ENCODE data around the gene SCCPDH. TPM values are rescaled to one million over a fixed set of nuclear protein-coding genes. Genes with fewer than 3 reads are reported as not detected.
"Not testable (repeated sequence)": the region's sequence is repeated elsewhere in the genome, so short reads cannot be mapped to it uniquely, and the experiment has no call there.

The SCCPDH gene
- total RNA-seq, 1 experiment from 2014 or later = 42.4 TPM

DNA sequence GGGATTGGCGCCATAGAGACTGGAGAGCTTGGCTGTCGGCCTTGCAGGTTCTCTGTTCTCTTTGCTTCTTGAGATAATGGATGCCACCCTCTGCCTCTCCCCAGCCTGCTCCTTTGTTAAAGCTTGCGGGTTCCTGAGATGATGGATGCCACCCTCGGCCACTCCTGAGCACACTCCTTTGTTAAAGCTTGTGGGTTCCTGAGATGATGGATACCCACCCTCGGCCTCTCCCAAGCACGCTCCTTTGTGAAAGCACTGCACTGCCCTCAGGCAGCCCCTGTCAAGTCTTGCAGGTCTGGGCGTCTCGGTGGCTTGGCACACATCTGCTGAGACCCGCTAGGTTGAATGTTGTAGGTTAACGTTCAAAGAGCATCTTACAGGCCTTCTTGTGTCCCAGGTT, 76.5 kb downstream of the SCCPDH start:
- DNase-seq (ENCODE audit: low read depth) = no peak

GRCh38 chr1:246801241-246802020, 77.2 kb downstream of the SCCPDH start:
- no peak for DNase-seq (ENCODE audit: low read depth)

DNA sequence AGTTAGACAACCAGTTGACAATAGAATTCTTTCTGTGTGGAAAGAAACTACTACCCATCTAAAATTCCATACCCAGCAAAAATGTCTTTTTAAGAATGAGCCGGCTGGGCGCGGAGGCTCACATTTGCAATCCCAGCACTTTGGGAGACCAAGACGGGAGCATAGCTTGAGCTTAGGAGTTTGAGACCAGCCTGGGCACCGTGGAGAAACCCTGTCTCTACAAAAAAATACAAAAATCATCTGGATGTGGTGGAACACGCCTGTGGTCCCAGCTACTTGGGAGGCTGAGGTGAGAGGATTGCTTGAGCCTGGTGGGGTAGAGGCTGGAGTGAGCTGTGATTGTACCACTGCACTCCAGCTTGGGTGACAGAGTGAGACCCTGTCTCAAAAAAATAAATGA, 79.2 kb downstream of the SCCPDH start:
- DNase-seq (ENCODE audit: low read depth) = no peak

DNA sequence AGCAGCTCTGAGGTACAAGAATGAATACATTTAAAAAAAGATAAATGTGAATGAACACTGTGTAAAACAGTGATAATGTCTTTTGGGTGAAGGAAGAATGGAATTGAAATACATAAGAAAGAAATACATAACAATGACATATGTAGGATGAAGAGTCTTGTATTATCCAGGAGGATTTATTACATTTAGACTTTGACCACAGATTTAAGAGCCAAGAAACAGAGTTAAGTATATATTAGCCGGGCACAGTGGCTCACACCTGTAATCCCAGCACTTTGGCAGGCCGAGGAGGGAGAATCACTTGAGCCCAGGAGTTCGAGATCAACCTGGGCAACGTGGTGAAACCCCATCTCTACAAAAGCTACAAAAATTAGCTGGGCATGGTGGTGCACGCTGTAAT, 79.7 kb downstream of the SCCPDH start:
- no peak for DNase-seq (ENCODE audit: low read depth)

GRCh38 chr1:246805135-246805716, 81.0 kb downstream of the SCCPDH start:
- no peak for DNase-seq (ENCODE audit: low read depth)

GRCh38 chr1:246809473-246809872, 85.3 kb downstream of the SCCPDH start:
- DNase-seq (ENCODE audit: low read depth) = no peak

- no peak for DNase-seq (ENCODE audit: low read depth)
Observed at GRCh38 chr1:246811985-246812384, 87.8 kb downstream of the SCCPDH start.

DNA sequence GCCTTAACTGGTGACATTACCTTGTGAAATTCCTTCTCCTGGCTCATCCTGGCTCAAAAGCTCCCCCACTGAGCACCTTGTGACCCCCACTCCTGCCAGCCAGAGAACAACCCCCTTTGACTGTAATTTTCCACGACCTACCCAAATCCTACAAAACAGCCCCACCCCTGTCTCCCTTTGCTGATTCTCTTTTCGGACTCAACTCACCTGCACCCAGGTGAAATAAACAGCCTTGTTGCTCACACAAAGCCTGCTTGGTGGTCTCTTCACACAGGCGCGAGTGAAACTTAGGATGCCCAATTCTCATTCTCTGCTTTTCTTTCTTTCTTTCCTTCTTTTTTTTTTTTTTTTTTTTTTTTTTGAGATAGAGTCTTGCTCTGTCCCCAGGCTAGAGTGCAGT, 89.1 kb downstream of the SCCPDH start:
- DNase-seq (ENCODE audit: low read depth) = not testable (repeated sequence)

DNA sequence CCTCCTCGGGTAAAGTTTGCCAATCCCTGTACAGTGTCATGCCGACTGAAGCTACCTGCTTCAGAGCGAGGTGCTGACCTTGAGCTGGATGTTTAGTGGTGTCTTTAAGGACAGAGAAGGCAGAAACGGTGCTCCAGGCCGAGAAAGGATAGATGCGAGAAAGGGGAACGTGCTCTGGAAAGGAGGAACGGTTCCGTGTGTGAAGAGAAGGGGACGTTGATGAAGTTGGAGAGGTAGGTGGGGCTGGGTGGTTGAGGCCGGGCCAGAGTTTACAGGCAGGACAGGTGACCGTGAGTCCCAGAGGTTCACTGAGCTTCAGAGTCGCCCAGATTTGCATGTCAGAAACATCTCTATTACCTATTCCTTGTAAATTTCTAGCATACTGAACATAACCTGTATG, 90.7 kb downstream of the SCCPDH start:
- DNase-seq (ENCODE audit: low read depth) = no peak

DNA sequence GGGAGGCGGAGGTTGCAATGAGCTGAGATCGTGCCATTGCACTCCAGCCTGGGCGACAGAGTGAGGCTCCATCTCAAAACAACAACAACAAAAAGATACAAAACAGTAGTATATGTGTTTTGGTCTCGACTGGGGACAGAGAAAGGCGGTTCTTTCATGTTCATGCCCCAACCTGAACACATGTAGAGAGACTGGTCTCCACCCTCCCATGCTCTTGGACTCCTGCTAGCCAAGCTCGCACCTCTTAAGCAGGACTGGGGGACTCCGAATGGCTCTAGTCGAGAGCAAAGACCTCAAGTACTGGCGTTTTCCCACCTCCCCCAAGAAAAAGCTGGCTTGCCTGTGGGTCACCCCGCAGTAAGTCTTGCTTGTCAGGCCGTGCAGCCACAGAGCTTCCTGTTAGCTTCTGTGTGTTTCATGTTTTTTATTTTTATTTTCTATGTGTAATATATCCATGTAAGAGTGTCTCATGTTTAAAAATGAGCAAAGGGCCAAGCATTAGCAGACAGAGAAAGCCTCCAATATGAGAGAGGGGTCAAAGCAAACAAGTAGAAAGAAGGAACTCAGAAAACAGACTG, 91.6 kb downstream of the SCCPDH start:
- DNase-seq (ENCODE audit: low read depth) = no peak

Other genes with a start within 250 kb of the SCCPDH start
- gene SMYD3, start 217.1 kb upstream of the SCCPDH start, total RNA-seq (2014; rRNA removed; shearing (Covaris generic)) = 35.5 and 38.6 TPM in 2 replicates
- gene TFB2M, start 158.1 kb upstream of the SCCPDH start, total RNA-seq (2014; rRNA removed; shearing (Covaris generic)) = 19.1 and 26.6 TPM in 2 replicates
- 6.8 and 14.7 TPM in 2 replicates for gene CNST, start 158.0 kb upstream of the SCCPDH start, total RNA-seq (2014; rRNA removed; shearing (Covaris generic))
- gene AHCTF1, start 207.5 kb downstream of the SCCPDH start, total RNA-seq (2014; rRNA removed; shearing (Covaris generic)) = 24.2 and 37.4 TPM in 2 replicates

All from M059J (cell line).